ENCODE measurements around the gene DCLK1.

GRCh38 chr13:36006347-36006746 lies 124.8 kb downstream of the DCLK1 start:
- TF ChIP-seq POLR2AphosphoS5 (IDR thresholded peaks at IDR 0.05; ENCODE audit: low read depth, low read length) = no peak
- no peak for TF ChIP-seq REST (IDR thresholded peaks at IDR 0.05; ENCODE audit: insufficient read depth in 1 of 2, low read depth in 2 of 2, low read length in 2 of 2)
- TF ChIP-seq TAF1 (IDR thresholded peaks at IDR 0.05; ENCODE audit: borderline replicate concordance, insufficient read depth, low read length) = no peak
- no peak for TF ChIP-seq SIN3A (IDR thresholded peaks at IDR 0.05; ENCODE audit: borderline replicate concordance, insufficient read depth, low read length)
- no peak for TF ChIP-seq FOXP2 (optimal IDR thresholded peaks at IDR 0.05; ENCODE audit: borderline replicate concordance, extremely low read depth, extremely low read length, insufficient read depth)
